SIG-M5 (cell line): ENCODE data around the gene WDR54.

ENCODE experiments used
- DNase-seq: peaks from one replicate; lab custom pipeline; 2025; lab: John Stamatoyannopoulos, UW

The WDR54 gene

DNA sequence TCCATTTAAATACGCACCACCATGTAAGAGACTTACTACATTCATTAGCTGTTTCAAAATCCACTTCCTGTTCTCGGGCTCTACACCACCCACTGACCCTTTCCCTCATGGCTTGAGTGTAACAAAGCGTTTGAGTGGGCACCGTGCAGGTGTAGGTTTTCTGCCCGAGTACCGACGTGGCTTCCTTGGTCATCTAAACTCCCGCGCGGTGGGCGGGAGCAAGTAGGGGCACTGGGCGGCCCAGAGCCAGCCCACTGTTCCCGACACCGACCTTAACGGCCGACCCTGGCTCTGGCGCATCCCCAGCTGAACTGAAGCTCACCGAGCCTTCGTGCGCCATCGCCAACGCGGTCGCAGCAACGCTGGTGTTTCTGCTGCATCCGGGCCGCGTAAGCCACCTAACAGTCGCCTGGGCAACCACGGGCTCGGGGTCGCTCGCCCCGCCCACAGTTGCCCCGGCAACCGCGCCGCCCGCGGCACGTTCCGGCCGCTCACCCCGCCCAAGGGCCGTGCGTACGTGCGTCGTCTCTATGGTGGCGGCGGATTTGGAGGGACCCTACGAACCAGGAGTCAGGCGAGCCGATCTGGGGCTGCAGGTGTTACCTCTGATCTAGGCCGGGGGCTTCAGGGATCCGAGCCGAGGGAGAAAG lies at the start of gene WDR54, which contains the start of gene C2orf81:
Gene WDR54 (plus strand): TSS at position 510 of the 650 bp plus-strand sequence. CDS start 424 bp downstream, outside the sequence.
Gene C2orf81 (minus strand): TSS at position 399 of the 650 bp plus-strand sequence. CDS start 59 bp downstream, at position 340.
- peak; percentile 58 for DNase-seq

DNA sequence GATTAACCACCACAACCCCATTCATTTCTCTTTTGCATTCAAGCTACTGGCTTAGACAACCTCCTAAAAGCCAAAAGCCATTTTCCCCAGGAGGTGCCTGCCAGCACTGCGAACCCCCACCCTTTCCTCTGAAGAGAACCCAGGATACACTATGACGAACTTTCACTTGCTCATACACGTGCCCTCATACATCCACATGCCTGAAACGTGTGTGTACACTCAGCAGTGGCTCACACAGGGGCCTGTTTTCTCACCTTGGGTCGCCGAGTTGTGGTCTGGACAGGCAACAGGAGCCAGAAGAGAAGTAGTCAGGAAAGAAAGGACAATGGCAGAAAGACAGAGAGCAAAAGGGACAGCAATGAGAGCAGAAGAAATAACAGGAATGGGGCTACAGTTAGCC lies 48.9 kb upstream of the WDR54 start:
- no peak for DNase-seq

DNA sequence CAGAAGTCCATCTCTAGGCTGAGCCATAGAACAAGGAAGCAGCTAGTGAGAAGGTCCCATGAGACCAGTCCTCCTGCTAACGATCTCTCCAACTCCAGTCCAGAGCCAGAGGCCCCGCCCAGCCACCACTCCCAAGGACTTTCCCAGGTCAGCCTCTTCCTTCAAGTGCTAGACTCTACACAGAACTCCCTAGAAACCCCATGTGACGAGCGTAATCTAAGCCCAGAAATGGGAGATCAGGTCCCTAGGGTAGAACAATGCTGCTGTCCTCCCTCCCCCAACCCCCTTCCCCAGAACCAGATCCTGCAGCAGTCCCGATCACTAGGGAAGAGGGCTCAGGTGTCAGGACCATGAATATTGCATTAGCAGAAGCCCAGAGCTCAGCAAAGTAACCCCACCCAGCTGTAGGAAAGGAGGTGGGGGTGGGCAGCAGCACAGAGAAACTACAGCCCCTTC lies 48.3 kb upstream of the WDR54 start:
- DNase-seq: no peak

- DNase-seq: no peak
Measured at GRCh38 chr2:74373985-74374384, 47.5 kb upstream of the WDR54 start.

DNA sequence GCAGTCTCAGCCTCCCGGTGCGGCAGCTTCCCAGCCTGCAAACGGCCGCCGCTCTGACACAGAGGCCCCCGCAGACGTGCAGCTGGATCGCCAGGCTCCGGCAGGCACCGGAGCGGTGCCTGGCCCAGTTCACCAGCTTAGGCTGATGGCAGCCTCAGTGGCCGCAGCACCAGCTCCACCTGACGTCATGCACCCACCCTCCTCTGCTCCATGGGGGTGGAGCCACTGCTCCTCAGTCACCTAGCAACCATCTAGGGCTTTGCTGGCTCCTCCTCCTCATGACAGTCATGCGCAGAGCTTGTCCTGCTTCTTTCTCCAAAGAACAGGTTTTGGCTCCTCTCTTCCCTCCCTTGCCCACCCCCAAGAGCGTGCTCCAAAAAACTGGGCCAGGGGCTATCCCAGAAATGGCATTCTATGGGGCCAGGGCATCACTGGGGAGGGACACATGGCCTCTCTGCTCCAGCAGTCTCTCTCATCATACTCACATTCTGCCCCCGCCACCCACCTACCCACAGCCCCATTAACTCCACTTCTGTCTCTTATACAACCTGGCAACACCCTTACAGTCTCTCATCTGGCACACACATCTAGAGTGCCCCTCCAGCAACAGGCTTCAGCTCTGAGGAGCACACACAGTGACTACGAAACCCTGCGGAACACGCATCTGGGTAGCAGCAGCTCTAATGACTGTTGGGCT lies 46.9 kb upstream of the WDR54 start:
- DNase-seq: no peak

DNA sequence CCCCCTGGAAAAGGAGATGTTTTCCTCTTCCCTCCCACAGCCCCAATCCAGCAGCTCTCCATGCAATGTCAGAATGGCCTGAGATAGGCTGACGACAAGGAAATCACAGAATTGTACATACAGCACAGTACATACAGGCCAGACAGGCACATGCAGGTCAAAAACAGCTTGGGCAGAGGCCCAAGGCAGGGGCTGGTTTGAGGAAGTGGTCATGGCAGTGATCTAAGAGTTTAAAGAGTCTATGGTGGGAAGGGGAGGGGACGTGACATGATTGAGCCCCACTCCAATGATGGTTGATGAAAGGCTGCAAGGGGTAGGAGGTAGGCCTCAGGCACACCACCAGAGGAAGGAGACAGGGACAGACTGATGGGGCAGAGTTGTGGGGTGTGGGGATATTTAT lies 45.7 kb upstream of the WDR54 start:
- DNase-seq: no peak

- no peak for DNase-seq
Measured at GRCh38 chr2:74378007-74378406, 43.5 kb upstream of the WDR54 start.

DNA sequence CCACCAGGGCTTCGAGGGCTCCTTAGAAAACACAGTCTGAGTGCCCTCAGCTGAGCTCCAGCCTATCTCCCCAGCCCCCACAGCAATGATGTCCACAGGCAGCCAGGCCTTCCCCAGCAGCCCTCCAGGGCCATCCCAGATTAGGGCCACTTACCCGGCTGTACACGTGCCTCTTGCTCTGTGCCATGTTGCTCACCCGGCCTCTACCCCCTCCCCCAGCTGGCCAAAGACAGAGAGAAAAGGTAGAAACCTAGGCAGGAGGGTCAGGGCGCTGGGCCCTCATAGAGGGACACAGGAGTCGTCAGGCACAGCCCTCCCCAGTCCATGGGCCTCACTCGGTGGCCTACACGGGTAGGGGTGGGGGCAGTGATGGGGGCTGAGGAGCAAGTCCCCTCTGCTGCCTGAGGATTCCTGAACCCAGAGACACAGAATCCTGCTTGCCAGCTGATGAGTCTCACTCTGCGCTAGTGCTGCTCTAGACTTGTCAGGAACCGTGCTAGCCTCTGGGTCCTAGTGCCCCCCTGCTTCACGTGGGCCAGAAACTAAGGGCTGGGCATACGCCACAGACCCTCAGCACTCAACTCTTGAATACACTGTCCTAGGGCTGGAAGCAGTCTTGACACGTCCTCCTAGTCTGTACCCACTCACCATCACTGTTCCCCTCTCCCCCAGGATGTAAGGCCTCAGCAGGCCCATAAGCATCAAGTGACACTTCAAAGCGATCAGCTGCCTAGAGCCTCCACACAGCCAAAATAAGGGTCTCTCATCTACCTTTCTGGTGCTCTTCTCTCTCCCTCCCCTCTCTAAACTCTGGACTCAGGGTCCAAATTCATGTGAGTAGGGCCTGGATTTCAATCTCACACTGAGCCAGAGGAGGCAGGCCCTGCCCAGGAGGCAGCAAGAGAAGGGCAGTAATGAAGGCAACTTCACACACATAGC lies 41.4 kb upstream of the WDR54 start, which contains the start of gene DCTN1:
Gene DCTN1 (minus strand): TSS at position 461 of the 939 bp plus-strand sequence. CDS start 274 bp downstream, at position 187.
- DNase-seq: no peak

GRCh38 chr2:74381751-74382150 lies 39.8 kb upstream of the WDR54 start:
- no peak for DNase-seq

DNA sequence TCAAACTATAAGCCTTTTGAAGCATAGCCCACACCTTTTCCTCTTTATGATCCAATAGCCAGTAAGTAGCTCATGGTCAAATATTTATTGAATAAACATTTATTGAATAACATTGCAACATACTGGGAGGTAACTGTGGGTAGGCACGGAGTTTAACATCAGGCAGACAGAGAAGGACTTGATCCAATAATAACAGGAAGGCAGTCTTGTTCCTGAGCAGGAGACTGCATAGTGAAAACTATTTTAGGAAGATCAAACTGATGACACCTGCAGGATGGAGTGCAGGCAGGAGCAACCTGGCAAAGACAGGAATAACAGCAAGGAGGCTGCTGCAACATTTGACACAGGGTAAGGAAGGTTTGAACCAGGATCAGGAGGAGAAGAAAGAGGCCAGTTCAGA lies 38.3 kb upstream of the WDR54 start:
- no peak for DNase-seq

- no peak for DNase-seq
Measured at GRCh38 chr2:74384051-74384450, 37.5 kb upstream of the WDR54 start.

- DNase-seq: no peak
Measured at GRCh38 chr2:74385396-74385795, 36.1 kb upstream of the WDR54 start.

DNA sequence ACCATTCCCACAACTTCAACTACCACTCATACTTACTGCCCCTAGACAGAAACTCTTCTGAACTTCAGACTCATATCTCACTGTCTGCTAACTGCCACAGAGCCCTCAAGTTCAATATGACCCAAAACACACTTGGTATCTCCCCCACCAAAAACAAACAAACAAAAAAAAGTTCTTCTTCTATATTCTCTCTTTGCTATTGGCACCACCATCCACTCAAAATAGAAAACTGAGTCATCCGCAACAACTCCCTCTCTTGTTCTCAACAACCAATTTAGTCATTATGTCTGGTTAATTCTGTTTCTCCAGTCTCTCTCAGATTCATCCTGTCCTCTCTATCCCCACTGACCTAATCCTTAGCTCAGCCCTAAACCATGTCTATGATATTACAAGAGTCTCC lies 34.2 kb upstream of the WDR54 start:
- DNase-seq: no peak

DNA sequence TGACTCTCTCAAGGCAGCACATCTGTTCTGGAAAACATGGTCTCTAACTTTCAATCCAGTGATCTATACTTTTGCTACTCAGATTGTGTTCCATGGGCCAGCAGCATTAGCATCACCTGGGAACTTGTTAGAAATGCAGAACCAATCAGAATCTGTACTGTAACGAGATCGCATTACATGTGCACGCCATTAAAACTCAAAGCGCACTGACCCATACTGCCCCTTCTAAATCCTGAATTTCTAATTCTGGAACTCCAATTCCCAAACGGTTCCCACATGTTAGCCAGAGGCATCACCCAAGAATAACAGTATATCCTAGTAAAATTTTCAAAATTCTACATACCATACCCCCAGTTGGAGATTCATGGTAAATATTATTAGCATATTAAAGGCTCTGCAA lies 30.9 kb upstream of the WDR54 start:
- DNase-seq: no peak

DNA sequence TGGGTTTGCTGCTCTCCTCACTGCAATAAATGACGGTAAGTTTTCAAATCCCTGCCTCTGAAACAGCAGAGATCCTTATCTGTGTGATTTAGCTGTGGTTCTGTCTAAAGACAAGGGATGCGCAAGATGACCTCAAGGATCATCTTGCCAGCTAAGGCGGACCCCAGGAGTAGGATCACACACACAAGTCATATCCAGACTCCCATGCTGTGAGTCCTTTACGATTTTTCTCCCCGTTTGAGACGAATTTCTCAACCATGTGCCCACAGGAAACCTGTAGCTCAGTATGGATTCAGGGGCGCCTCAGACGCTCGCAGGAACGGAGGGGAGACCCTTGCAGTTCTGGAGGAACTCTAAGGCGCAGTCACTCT lies 30.3 kb upstream of the WDR54 start:
- no peak for DNase-seq

DNA sequence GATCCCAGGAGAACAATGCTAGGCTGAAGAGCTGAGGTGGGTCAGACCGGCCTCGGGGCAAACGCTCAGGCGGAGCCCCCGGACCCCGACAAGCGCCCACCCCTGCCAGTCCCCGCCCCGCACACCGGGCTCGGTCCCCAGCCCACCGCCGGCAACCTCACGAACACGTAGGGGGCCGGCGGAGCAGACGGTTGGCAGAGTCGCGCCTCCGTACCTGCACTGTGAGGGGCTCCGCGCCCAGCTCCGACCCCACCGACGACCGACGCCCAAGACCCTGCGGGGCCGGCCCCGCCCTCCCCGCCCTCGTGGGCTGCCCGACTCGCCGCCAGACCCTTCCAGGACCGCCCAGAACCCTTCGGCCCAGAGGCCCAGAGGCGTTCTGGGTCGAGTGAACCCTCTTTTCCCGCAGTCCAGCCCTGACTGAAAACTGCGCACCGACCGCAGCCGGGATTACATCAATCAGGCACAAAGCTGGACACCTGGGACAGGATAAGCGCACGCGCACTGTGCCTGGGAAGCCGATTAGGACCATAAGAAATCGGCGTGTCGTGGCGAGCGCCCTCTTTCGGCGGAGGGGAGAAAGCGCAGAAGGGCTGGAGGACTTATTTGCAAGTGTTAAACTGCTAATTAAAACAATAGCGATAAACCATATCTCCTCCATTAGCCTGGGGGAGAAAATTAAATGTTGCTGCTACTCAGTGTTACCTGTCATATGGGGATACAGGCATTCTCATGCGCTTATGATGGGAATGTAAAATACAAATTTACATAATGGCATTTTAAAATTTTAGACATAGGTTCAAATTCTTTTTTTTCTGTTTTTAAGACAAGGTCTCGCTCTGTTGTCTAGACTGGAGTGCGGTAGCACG lies 29.7 kb upstream of the WDR54 start:
- DNase-seq: peak; percentile 46

DNA sequence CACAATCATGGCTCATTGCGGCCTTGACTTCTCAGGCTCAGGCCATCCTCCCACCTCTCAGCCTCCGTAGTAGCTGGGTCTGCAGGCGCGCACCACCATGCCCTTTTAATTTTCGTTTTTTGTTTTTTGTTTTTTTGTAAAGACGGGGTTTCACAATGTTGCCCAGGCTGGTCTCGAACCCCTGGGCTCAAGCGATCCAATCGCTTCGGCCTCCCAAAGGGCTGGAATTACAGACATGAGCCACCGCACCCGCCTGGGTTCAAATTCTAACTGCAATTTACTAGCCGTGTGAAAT lies 29.1 kb upstream of the WDR54 start:
- no peak for DNase-seq

- DNase-seq: no peak
Measured at GRCh38 chr2:74393525-74393924, 28.0 kb upstream of the WDR54 start.

- DNase-seq: no peak
Measured at GRCh38 chr2:74396149-74396548, 25.4 kb upstream of the WDR54 start.

- DNase-seq: no peak
Measured at GRCh38 chr2:74399785-74400184, 21.7 kb upstream of the WDR54 start.

DNA sequence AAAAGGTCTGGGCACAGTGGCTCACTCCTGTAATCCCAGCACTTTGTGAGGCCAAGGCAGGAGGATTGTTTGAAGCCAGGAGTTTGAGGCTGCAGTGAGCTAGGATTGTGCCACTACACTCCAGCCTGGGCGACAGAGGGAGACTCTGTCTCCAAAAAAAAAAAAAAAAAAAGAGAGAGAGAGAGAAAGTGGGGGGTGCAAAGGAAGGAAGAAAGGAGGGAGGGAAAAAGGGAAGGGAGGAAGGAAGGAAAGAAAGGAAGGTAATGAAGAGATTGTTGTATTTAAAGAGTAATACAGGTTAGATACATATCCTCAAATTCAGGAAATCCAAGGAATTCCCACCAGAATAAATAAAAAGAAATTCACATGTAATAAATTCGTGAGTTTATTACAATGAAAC lies 19.6 kb upstream of the WDR54 start:
- DNase-seq: no peak

DNA sequence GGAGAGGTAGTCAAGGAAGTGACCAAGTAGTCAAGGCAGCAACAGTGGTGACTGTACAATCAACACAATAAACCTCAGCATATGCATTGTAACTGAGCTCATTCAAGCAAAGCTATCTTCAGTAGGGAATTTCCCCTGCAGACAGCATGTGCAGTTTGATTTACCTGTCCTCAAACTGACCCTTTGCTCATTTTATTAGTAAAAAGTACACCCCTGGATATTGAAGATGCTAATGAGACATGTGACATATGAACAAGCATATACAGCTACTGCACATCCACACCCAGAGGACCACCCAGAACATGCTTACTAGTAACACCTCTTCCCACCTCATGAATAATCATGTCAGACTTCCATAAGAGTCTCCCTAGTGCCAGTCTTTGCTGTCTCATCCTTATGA lies 15.5 kb upstream of the WDR54 start:
- DNase-seq: no peak
